ENCODE measurements around the gene GFRA1. TPM values are rescaled to one million over a fixed set of nuclear protein-coding genes. Genes with fewer than 3 reads are reported as not detected.

Gene GFRA1
- polyA plus RNA-seq, 1 of the 3 experiments (the other 2 are of a cell fraction): 1.6 TPM

- Histone ChIP-seq H3K27me3 (ENCODE audit: insufficient read depth) (no peaks in the 10 kb centered on the region), H3K9me3 (no peaks in the 10 kb centered on the region), H3K27ac (ENCODE audit: low read depth in 2 of 2, low read length in 1 of 2) (no peak overlapping the region), H3K36me3 (replicated peaks in 1 of 2; ENCODE audit: control insufficient read depth in 1 of 2, insufficient read depth in 2 of 2, low read length in 1 of 2) (no peaks in the 10 kb centered on the region), H3F3A (replicated peaks; ENCODE audit: insufficient read depth) (no peaks in the 10 kb centered on the region), H3K9me2 (no peaks in the 10 kb centered on the region), H3K9ac (no peak overlapping the region), H3K4me1 (ENCODE audit: control insufficient read depth in 1 of 2, insufficient read depth in 2 of 2, low read depth in 1 of 2, low read length in 1 of 2) (no peaks in the 10 kb centered on the region; a peak in 1 of 4 replicates), H2AFZ (ENCODE audit: low read depth) (no peak overlapping the region), H3K79me2 (ENCODE audit: insufficient read depth) (no peaks in the 10 kb centered on the region), H3K4me3 (ENCODE audit: low read depth in 2 of 2, low read length in 1 of 2) (no peak overlapping the region), H4K20me1 (ENCODE audit: insufficient read depth) (no peaks in the 10 kb centered on the region), H3K4me2 (no peak overlapping the region)
- POLR2A ChIA-PET: no interaction called here
- CTCF ChIA-PET: interaction anchor here (1.4 kb wide), 1 partner anchor 10 kb away, joined by 3 read pairs; no protein-coding TSS in a partner anchor
- WGBS (ENCODE audit: low lambda C conversion rate): 59% methylated on average over 9 of the region's 9 CpGs
- no peak for TF ChIP-seq TCF12 (IDR thresholded peaks at IDR 0.05)
- no peak for TF ChIP-seq CTCF (IDR thresholded peaks at IDR 0.05)
- TF ChIP-seq RFX5 (IDR thresholded peaks at IDR 0.05; ENCODE audit: low read length): no peak
- no peak for TF ChIP-seq CHD2 (IDR thresholded peaks at IDR 0.05; ENCODE audit: low read length, partially characterized antibody)
- TF ChIP-seq REST (IDR thresholded peaks at IDR 0.05; ENCODE audit: low read depth, low read length): no peak
- no peak for TF ChIP-seq EP300 (IDR thresholded peaks at IDR 0.05; ENCODE audit: borderline replicate concordance in 1 of 2, low read depth in 1 of 2, low read length in 1 of 2)
- no peak for TF ChIP-seq ZBTB33 (IDR thresholded peaks at IDR 0.05; ENCODE audit: borderline replicate concordance, low read depth)
- TF ChIP-seq FOXJ3 (CRISPR knock-in tag; IDR thresholded peaks at IDR 0.05): no peak
- no peak for TF ChIP-seq RCOR1 (IDR thresholded peaks at IDR 0.05; ENCODE audit: low read length)
- no peak for TF ChIP-seq TAF1 (IDR thresholded peaks at IDR 0.05; ENCODE audit: borderline replicate concordance, low read depth, low read length)
- TF ChIP-seq SMC3 (IDR thresholded peaks at IDR 0.05; ENCODE audit: low read depth, low read length): no peak
- no peak for TF ChIP-seq USF1 (IDR thresholded peaks at IDR 0.05; ENCODE audit: borderline replicate concordance, low read depth)
- no peak for TF ChIP-seq GATA2 (CRISPR knock-in tag; IDR thresholded peaks at IDR 0.05)
- no peak for DNase-seq
Measured at GRCh38 chr10:116093031-116093430, 180.0 kb downstream of the GFRA1 start.

Data from SK-N-SH (cell line).